NCI-H446 treated with DMSO at 0.1 percent for 48 hours (cell line): Measurements from ENCODE around the gene RASSF4.

Source experiments
- DNase-seq: peaks from one replicate; lab custom pipeline; 2025; lab: John Stamatoyannopoulos, UW

RASSF4 gene

DNA sequence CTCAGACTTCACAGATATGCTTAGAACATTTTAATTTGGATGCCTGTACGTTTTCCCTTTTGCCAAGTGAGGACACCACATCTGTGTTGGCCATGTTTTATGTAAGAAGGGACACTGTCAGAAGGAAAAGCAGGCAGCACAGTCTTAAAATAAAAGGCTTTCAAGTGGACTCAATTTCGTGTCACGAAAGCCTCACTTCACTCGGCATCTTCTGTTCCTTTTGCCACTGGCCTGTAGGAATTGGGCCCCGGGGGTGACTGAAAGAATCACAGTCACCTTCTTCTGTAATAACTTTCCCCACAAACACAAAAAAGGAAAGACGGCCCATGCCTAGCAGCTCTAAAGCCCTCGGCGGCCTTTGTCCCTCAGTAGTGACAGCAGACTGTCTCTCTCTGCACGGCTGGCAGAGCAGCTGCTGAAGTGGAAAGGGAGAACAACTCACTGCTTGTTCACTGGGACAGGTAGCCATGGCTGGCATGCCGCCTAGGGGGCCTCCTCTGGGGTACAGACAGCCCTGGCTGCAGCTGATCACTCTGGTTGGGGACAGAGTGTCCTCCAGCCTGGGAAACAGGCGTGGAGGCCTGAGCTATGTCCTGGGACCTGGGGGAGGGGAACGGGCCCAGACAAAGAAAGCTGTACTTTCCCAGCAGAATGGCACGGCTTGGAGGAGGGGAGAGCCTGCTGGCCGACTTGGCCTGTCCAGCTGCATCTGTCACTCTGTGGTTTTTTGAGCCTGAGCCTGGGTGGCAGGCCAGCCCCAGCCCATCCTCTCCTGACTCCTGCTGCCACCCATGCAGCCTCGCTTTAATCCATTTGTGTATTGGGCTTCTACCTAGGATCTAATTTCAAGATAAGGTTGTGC is 4.4 kb downstream of the RASSF4 start:
- DNase-seq: no peak

- DNase-seq: no peak
These were observed 5.5 kb downstream of the RASSF4 start for GRCh38 chr10:44965104-44965503.

DNA sequence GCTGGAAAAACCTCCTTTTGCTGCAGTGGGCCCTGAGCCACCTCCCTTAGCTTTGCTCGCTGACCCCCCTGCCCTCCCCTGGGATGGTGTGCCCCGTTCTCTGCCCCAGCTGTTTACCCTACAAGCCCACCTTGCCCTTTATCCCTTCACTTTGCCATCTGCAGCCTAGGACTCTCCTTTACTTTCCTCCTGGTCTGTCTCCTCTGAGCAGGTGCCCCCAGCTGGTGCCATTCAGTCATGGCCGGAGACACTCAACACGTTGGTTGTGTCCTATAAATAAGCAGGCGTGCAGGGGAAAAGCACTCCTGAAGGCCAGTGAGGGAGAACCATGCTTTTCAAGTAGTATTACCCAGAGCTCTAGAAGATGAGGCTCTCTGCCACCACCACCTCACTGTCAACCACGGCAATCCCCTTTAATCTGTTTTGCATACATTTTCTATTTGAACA is 6.1 kb downstream of the RASSF4 start:
- DNase-seq: no peak

DNA sequence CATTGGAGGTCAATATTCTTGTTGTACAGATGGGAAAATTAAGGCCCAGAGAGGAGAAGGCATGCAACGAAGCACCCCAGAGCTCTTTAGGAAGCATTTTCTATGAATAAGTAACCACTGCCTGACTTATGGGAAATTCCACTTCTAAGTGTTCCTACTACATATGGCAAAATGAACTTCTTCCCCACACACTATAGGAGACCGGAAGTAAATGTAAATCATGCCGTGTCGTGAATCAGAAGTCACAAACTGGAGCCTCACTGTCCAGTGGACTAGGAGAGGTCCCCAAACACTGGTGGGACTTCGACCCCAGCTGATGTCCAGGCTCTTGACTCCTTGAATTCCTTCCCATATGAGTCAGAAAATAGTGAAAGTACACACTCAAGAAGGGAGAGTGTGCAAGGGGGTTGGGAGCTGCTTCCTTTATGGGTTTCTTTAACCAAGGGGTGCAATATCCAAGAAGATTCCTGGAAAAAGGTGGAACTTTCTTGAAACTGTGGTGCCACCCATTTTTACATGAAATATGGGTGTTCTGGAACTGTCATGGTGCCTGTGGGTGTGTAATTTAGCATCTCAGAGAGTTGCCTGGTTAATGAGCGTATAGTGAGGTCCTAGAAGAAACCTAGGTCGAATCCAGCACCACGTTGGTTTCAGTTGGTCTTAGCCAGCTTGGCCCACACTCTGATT is 6.7 kb downstream of the RASSF4 start:
- DNase-seq: no peak

GRCh38 chr10:44966816-44967509 is 7.4 kb downstream of the RASSF4 start:
- no peak for DNase-seq

- DNase-seq: no peak
These were observed 8.0 kb downstream of the RASSF4 start for GRCh38 chr10:44967616-44968015.

- no peak for DNase-seq
These were observed 8.5 kb downstream of the RASSF4 start for GRCh38 chr10:44968091-44968490.

DNA sequence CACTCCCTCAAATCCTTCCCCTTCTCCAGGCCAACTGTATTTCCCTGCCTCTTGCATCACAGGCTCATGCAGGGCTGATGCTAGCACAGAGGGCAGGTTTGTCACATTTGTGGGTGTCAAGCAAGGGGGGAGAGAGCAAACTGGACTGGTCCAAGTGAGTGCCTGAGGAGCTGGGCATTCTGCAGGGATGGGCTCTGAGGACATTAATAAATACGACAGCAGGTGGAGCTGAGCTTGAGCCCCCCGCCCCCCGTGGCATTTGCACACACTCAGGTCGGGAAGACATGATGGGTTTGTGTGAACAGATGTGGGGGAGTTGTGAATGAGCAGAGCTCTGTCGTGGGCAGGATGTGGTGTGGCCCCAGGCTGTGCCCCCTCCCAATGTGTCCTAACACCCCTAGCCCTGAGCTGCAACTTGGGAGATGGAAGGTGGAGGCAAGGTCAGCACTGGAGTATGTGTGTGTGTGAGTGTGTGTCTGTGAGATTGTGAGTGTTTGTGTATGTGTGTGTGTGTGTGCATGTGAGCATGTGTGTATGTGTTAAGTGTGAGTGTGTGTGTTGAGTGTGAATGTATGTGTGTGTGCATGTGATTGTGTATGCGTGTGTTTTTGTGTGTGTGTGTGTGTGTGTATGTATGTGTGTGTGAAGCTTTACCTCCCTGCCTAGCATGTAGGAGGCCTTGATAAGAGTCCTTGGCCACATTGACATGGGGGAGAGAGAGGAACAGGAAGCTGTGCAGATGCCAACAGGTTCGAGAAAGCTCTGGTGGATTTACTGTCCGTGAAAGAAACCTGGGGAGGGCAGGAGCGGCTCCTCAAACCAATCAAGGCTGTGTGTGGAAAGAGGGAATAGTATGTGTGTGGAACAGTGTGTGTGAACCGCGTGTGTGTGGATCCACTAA is 9.1 kb downstream of the RASSF4 start:
- DNase-seq: no peak

DNA sequence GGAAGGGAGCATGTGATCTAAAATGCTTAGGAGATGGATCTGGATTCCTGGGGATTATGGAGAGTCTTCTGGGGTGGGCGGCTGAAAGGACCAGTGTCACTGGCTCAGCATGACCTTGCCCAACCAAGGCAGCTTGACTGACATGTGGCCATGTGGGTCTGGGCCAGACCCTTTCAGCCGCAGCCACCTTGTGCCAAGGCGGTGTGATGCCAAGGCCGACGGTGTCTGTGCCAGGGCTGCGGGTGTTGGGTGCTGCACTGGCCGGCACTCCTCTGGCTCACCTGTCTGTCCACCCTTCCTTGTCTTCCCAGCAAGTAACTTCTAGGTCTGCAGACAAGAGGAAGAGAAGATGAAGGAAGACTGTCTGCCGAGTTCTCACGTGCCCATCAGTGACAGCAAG is 10.3 kb downstream of the RASSF4 start:
- DNase-seq: no peak

DNA sequence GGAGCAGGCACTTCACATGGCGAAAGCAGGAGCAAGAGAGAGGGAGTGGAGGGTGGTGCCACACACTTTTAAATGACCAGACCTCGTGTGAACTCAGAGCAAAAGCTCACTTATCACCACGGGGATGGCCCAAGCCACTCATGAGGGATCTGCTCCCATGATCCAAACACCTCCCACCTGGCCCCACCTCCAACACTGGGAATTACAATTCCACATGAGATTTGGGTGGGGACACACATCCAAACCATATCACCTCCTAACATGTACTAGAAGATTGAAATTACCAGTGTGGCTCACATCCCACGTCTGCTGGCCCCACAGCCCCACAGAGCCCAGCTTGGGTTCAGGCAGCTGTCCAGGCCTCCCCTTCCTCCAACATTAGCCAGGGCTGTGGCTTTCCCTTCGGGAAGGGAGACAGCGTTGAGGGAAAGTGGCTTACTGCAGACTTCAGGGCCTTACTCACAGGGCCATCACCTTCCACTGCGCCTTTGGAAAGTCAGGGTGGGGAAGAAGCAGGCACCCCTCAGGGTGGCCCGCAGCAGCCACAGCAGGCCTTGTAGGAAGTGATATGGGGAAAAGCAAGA is 11.3 kb downstream of the RASSF4 start:
- DNase-seq: no peak

DNA sequence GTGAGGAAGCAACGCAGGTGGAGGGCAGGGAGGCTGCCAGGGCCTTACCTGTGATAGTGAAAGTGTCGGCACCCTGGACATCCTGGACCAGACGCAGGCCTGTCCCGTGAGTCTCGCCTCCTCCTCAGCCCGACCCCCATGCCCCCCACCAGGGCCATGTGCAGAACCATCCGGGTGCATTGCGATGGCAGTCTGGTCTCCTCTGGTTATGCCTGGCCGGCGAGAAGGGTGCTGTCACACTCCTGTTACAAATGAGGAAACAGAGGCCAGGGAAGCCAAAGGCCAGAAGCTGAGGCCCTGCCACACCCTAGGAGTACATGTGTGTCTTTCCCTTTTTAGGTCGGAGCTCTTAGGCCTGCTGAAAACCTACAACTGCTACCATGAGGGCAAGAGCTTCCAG is 11.8 kb downstream of the RASSF4 start:
- DNase-seq: no peak

- DNase-seq: no peak
These were observed 12.5 kb downstream of the RASSF4 start for GRCh38 chr10:44971935-44972757.

DNA sequence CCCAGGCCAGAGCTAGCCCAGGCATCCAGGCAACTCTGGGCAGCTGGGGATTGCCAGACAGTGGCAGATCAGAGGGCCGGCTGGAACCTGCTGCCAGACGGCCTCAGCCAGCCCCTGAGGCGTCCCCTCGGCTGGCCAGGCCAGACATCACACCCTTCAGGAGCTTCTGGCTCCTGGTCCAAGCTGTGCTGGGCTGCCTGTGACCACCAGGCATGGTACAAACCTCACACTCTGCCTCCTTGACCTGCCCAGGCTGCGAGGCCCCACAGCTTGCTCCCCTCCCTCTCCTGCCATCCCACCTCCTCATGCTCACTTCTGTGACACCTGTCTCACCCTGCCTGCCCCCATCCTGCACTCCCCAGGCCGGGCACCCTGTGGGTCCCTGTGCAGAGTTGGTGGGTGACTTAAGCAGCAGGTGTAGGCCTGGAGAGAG is 13.3 kb downstream of the RASSF4 start:
- no peak for DNase-seq

DNA sequence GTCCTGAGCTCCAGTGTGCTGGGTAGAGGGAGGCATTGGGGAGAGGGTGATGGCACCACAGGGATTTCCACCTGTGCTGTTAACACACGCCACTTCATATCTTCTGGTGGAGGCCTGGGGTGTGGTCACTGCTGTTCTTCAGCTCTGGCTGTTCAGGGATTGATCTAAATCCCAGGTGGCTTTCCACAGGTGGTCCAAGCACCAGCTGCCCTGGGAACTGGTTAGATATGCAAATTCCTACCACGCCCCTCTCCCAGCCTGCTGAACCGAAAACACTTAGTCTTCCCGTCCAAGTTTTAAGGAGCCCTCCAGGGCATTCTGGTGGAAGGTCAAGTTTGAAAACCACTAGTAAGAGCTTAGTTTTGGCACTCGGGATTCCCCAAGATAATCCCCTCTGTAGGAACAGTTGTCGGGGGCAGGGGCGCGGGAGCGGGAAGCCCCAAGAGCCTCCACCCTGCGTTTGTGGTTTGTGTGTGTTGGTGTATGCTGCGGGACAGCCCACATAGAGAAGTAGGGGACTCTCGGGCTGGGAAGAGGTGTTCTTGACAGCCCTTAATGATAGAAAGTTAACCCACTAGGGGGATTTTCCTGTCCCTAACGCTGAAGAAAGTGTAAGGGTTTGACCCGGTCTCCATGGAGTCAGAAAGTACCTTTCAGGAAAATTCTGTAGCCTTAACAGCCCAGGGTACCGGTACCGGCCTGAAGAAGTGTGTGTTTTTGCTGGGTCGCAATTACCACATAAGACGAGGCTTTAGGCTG is 13.9 kb downstream of the RASSF4 start:
- DNase-seq: no peak

DNA sequence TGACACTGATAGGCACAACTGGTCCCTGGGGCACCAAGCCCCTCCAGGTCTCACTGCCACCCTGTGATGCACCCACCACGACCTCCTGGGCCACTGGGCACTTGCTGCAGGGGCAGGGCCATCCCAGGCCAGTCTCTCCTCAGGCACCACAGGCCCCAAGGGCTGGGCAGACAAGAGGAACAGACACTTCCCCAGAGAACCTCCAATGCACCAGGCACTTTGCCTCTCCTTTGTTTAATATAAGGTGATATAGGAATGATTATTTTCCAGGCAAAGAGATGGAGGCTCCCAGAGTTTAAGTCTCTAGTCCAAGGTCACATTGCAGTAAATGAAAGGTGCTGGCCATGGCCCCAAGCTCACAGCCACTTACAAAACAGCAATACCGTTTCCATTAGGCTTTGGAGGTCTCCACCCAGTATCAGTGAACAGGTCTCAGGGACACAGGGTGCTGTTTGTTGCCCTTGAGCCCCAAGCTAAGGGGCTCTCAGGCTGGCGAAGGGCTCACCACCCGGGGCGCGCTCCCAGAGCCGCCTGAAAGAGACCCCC is 14.6 kb downstream of the RASSF4 start:
- no peak for DNase-seq

- no peak for DNase-seq
These were observed 15.2 kb downstream of the RASSF4 start for GRCh38 chr10:44974628-44975430.

GRCh38 chr10:44975431-44976331 is 16.1 kb downstream of the RASSF4 start:
- DNase-seq: no peak
